CD4-positive, alpha-beta T cell treated with Interleukin-6 at 100 ng/mL for 8 hours (primary cell): Measurements from ENCODE around the gene CERS1.

Experiments
- DNase-seq: peaks from one replicate; pipeline ENCODE4 v3.0.0-alpha.2; 2020; ENCODE audit warnings: mixed read lengths, low spot score

CERS1 gene

DNA sequence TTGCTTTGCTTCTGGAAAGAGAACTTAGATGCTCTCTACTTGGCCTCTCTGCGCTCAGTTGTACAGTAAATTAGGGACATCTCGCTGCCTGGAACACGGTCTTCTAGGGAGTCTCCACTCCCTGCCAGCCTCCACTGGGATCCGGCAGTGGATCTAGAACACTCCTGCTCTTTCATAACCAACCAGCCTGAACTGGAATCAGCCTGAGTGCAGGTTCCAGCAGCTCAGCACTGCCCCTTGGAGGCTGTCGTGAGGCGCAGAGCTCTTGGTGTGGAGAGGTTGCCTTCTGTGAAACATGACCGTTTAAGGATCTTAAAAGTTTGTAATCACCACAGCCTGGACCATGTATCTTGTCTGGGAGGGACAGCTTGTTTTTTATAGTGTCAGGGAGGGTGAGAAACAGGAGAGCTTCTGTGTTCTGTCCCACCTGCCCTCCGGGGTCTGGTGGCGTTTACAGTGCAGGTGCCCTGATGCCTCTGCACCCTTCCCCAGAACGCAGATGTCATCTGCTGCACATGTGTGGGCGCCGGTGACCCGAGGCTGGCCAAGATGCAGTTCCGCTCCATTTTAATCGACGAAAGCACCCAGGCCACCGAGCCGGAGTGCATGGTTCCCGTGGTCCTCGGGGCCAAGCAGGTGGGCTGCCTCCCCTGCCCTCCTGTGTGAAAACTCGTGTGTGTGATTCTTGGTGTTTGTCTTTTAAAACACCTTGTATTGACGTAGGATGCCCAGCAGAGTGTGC, 39.4 kb downstream of the CERS1 start:
- no peak for DNase-seq

DNA sequence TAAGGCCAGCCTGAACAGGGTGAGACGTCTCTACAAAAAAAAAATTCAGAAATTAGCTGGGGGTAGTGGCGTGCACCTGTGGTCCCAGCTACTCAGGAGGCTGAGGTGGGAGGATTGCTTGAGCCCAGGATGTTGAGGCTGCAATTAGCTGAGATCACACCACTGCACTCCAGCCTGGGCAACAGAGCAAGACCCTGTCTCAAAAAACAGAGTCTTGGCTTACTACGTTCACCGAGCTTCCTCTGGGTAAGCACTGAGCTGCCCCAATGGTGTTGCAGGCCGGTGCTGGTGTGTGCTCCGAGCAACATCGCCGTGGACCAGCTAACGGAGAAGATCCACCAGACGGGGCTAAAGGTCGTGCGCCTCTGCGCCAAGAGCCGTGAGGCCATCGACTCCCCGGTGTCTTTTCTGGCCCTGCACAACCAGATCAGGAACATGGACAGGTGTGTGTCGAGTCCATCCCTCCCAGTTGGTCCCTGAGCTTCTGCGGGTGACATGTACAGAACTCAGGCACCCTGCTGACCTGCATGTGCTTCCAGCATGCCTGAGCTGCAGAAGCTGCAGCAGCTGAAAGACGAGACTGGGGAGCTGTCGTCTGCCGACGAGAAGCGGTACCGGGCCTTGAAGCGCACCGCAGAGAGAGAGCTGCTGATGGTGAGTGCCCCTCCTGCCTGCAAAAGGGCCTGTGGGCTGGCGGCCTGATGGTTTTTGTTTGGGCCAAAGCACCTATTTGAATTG, 40.1 kb downstream of the CERS1 start:
- DNase-seq: no peak

DNA sequence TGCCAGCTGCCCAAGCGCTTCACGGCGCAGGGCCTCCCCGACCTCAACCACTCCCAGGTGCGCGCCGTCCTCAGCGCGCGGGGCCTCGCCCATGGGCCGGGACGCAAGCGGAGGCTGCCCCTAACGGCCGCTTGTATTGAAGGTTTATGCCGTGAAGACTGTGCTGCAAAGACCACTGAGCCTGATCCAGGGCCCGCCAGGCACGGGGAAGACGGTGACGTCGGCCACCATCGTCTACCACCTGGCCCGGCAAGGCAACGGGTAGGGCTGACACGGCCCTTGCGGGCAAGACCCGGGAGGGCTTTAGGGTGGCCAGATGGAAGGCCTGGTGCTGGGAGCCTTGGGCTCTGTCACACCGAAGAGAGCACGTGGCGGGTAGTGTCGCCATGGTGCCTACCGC, 41.0 kb downstream of the CERS1 start:
- DNase-seq: no peak

DNA sequence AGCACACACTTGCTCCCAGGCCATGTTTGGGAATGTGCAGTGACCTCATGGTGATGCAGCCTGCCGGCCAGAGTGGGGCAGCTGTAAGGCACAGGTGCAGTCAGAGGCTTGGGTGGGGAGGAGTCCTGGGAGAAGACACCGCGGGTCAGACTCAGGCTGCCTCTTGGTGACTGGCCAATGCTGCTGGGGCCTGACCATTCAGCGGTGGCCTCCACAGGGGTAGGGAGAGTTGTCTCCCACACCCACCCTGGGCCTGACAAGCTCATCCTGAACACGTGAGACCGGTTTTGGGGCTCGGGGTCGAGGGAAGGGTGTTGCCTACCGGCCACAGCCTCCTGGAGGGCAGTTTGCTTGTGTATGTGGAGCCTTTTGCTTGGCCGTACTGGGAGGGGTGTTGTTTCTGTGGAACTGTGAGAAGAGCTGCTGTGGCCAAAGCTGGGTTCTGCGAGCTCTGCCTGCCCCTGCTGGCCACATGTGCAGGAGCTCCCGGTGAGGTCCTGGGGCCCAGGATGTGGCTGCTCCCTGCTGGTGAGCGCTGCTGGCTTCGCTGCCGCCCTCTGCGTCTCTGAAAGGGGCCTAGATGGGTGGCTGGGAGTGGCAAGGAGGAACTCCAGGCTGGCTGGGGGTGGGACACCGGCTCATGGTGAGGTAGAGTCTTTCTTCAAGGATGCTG, 42.1 kb downstream of the CERS1 start:
- no peak for DNase-seq

DNA sequence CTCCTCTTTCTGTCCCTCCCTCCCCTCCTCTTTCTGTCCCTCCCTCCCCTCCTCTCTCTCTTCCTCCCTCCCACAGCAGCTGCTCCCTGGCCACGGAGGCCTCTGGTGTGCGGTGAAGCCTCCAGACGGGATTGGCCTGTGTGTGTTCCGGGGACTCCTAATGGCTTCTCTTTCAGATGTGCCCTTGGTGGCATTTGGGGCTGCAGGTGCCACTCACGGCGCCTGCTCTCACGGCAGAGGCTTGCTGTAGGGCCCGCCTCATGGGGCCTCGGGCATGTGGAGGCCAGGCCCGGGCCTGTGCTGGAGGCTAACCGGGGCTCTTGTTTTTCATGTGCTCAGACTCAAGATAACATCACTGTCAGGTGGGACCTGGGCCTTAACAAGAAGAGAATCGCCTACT, 43.3 kb downstream of the CERS1 start:
- DNase-seq: no peak

DNA sequence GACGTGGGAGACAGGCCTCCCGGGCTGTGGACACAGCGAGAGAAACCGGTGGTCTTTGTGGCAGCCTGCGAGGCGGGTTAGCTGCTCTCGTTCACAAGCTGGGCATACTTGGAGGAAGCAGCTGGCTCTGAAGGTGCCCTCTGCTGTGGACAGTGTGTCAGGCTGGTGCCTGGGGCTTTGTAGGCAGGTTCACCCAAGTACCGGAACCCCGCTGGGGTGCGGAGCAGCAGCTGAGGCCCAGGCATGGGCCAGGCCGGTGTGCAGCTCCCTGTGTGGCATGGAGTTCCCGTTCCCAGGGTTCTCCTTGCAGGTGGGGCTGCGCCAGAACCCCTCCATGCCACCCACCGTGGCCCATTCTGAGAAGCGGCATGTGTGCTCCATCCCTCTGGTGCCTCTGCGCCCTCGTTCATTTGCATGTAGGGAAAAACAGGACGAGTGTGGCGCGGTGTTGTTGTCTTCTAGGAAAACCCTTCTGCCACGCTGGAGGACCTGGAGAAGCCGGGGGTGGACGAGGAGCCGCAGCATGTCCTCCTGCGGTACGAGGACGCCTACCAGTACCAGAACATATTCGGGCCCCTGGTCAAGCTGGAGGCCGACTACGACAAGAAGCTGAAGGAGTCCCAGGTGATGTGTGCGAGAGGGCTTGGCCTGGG, 44.2 kb downstream of the CERS1 start:
- DNase-seq: no peak

DNA sequence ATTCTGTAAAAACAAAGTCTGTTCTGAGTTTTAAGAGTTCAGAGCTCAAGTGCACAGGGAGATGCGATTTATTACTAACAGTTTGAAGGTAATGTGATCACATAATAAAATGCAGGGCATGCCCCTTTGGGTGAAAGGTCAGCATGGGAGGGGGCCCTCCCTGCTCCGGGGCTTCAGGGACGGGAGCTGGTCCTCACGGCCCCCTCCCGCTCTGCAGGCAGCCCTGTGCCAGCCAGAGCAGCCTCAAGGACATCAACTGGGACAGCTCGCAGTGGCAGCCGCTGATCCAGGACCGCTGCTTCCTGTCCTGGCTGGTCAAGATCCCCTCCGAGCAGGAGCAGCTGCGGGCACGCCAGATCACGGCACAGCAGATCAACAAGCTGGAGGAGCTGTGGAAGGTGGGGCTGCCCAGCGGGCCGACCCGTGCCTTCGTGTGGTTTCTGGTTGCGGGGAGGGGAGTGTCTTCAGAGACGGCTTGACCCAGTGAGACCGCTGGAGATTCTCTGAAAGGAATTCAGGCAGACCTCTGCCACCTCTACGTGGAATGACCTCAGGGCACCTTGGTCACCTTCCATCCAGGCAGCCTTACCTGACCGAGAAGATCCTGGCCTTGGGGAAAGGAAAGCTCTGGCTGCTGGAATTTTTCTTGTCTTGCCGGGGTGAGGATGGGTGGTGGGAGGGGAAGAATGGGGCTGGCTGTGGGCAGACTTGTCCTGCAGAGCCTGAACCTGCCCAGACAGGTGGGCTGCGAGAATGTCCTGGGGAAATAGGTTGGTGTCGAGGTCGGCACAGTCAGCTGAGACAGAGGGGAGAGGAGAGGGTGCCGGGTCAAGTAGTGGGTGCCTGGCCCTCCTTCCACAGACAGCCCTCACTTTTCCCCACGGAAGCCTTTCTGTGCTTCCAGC, 45.2 kb downstream of the CERS1 start:
- DNase-seq: no peak

DNA sequence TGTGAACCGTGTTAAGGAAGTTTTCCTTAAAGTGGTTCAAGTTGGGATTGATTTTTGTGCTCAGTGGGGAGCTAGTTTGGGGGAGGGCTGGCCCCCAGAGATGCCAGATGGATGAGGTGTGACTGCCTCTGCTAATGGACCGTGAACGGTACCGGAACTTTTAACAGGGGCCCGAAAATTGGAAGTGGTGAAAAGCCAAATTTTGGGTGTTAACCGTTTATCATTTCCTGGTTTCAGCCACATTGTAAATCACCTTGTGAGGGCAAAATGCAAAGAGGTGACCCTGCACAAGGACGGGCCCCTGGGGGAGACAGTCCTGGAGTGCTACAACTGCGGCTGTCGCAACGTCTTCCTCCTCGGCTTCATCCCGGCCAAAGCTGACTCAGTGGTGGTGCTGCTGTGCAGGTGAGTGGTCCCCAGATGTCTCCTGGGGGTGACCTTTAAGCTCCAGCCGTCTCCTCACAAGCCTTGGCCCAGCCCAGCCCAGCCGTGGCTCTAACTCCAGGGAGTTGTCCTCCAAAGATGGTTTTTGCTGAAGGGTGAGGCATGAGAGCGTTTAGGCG, 46.0 kb downstream of the CERS1 start:
- DNase-seq: no peak

DNA sequence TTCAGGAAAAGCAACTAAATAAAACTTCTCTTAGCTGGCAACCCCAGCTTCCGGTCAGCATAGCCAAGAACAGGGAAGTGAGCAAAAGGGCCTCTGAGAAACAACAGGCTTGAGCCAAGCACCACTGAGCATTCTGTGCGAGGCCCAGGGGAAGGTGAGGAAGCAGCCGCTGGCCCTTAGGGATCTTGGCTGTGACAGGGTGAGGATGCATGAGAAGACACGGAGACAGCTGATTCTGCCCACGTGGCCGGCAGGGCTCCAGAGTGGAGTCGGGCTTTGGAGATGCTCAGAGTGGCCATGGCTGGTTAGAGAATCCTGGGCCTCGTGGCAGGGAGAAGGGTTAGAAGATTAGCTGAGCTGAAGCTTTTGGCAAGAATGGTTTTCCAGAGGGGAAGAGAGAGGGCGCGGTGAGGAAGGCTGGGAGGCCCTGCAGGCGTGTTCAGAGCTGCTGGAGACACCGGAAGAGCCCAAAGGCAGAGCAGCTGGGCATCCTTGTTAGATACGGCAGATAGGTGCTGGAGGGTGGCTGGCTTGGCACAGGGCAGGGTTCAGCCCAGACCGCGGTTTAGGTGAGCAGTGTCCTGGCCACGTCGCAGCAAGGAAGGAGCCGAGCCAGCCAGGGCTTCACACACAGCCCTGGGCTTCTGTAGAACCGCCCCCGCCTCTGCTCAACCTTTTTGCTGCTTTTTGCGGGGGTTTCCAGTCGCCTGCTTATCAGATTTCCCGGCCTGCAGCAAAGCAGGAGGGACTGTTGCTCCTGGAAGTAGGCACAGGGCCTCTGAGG, 46.9 kb downstream of the CERS1 start:
- DNase-seq: no peak

DNA sequence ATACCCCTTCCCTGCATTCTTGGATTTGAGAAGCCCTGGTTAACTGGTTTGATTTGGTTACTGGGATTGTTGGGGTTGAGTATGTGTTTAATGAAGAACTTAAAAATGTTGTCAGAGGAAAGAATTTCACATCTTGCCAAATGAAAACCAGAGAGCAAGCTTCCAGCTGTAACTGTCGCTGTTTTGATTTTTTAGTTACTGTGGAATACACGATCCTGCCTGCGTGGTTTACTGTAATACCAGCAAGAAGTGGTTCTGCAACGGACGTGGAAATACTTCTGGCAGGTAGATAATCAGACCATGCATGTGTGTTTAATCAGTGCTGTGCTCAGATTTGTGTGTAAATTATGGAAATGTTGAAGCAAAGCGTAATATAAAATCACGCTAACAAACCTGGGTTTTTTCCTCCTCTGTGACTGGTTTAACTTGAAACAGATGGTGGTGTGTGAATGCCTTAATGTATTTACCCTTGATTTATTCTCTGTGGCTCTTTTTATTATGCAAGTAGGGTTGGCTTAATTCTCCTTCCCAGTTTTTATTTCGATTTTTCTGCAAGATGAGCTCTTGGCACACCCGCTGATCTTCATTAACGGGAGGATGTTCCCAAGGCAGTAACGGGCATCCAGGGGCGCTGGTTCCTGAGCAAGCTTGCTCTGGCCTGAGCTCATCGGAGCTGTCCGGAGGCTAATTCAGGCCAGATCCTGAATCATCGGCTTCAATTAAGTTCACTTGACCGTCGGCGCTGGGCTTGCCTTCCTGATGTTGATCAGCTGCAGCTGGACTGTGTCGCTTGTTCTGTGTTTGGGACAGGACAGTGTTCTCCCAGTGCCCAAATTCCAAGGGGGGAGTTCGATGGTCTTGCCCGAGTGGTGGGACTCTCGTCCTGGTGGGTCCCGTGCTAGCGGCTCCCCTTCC, 48.2 kb downstream of the CERS1 start:
- DNase-seq: no peak

DNA sequence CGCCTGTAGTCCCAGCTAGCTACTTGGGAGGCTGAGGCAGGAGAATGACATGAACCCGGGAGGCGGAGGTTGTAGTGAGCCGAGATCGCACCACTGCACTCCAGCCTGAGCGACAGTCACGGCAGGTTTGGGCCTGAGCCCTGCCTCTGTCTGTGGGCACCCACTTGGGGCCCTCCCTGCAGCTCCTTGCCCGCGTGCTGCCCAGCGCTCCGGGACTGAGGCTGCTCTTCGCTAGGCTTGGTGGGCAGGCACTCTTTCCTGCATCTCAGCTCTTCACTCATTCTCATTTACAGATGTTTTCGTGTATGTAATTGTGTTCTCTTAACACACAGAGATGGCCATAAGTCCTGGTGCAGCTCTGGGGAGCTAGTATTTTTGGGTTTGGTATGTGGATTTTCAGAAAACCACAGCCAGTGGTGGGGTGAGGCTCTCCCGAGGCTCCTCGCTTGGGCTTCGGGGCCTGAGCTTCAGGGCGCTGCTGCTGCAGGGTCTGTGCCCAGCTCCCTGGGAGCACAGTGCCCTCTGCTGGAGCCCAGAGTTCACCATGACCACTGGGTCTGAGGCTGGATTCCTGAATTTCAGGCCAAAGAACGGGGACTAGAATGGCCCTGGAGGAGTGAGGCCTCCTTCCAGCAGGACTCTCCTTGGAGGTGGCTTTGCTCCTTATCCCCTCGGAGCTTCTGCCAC, 49.0 kb downstream of the CERS1 start:
- DNase-seq: peak; percentile 54

DNA sequence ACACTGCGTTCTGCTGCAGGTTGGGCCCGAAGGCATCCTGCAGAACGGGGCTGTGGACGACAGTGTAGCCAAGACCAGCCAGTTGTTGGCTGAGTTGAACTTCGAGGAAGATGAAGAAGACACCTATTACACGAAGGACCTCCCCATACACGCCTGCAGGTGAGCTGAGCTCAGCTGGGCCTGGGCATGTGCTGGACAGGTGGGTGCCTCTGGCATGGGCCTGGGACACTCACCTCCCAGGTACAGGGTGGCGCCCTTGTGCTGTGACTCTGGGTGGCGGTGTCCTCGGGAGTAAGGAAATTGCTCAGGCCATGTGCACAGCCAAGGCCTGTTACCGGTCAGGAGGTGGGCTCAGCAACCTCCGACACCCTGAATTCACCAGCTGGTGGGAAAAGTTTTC, 50.0 kb downstream of the CERS1 start:
- no peak for DNase-seq

DNA sequence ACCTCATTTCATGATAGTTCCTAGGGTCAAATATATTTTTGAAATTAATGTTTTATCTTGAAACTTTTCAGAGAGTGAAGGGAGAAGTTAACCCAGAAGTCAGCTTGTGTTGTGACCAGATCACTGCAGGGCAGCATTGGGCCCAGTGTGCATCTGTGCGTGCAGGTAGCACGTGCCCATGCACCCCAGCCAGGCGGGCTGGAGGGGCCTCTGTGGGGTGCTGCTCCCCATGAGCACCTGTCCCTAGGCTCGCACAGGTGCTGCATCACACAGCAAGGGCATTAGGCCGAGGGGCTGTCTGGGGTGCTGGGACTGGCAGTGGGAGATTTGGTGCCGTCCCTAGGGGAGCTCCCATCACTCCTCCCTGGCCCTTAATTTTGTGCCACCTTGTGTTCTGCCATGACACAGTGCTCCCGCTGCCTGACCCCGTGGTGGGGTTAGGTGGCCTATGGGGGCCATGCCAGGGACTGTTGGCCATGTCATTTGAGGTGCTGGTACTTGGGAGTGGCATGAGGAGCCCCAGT, 51.1 kb downstream of the CERS1 start:
- DNase-seq: no peak

DNA sequence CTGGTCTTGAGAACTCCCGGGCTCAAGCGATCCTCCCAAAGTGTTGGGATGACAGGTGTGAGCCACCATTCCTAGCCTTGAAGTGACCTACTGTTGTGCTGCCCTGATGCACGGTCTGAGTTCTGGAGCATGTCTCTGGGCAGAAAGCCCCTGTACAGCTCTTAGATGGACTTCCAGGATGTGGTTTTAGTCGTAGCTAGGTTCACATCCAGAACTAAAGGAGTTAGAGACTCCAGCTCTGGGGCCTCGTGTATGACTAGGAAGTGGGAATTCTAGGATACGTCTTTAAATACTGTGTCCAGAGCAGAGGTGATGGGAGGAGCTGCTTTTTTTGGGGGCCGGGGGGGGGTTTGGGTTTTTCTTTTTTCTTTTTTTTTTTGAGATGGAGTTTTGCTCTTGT, 52.0 kb downstream of the CERS1 start:
- no peak for DNase-seq

DNA sequence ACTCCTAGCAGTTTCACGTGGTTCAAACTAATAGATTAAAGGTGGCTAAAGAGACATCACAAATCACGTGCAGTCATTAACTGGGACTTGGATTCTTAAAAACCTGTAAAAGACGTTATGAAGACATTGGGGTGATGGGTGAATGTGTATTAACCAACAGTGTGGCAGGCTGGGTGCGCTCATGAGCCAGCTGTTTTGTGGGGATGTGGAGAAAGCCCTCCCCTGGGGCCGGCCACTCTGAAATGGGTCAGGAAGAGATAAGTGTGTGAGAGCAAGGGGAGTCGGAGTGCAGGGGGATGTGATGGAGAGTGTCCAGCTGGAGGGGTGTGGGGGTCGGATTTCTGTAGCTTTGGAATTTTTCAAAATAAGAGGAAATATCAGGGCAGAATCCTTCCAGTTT, 53.8 kb downstream of the CERS1 start:
- DNase-seq: no peak

DNA sequence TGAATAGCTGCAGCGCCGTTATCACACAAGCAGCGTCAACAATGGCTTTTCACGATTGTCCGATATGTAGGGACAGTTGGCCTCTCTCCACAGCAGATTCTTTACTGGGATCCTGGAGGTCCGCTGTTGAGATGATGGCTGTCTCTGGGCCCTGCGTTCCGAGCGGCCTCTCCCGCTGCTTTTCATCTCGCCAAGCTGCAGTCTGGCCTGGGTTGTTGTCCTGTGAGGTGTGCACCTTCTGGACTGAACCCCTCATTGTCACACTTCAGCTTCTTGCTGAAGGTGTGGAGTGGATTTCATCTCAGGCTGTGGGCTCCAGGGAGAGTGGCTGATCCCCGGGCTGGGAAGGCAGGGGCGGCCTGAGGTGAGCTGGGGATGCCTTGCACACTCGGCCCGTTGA, 54.6 kb downstream of the CERS1 start:
- DNase-seq: no peak

DNA sequence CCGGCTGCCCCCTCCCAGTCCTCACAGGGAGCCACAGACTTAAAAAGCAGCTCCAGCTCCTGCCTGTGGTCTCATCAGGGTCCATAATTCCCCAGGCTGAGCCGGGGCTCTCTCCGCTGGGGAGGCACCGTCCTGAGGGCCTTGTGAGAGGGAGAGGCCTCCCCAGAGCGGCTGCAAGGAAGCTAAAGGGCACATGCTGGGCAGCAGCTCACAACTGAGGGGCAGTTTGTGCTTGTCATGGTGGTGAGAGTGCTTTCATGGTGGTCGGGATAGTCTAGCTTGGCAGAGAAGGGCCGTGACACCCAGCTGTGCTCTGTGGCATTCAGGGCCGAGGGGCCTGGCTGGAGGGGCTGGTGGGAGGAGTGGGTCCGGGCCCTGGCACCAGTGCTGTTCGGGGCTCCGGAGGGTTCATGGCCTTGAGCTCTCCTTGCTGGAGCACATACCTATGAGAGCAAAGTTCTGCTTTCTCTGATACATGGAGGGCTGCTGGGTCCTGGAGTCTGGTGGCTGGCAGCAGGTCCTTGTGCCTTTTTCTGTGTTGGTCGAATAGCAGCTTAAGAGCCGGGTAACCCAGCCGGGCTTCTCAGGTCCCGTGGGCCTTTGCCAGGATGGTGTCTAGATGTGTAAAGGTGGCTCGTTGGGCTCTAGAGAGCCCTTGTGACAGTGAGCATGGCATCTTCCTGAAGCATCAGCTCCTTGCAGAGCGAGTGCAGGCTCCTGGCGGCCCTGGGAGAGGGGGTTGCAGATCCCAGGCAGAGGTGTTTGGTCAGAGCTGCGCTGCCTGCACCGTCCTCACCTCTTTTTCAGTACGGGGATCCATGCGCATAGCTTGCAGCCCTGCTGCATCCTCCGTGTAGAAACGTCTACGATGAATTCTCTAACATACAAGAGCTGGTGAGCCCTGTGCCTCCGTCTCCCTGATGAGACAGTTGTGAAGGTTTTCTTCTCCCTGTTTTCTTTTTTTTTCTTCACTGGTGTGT, 55.4 kb downstream of the CERS1 start:
- no peak for DNase-seq
